HEK293 (cell line): ENCODE data around the gene BHMT.
A peak's percentile ranks its signal among the peaks of the same experiment; 100 is the strongest.

ENCODE experiments used
- CTCF ChIA-PET: fragments of 350-600 bp; formaldehyde crosslinking; extraction: SDS; loops from one replicate; lab custom pipeline; 2021; ENCODE audit warnings: antibody characterized with exemption; lab: Yijun Ruan, JAX
- POLR2A ChIA-PET: fragments of 300-600 bp; formaldehyde crosslinking; extraction: SDS; loops from one replicate; lab custom pipeline; 2020; ENCODE audit warnings: antibody characterized with exemption, inconsistent platforms; lab: Yijun Ruan, JAX
- H3K27ac ChIP-seq: fragments of 200-500 bp; sonication (Bioruptor generic); 2 replicates; pipeline ENCODE4 v1.5.1; 2014; ENCODE audit warnings: low read depth, low read length, control low read depth, inconsistent platforms; ENCODE audit errors: extremely low read depth
- H3K36me3 ChIP-seq, 2 experiments: fragments of 200-500 bp in 1 of 2; sonication (Bioruptor generic) in 1 of 2; 1 replicate in 1 of 2; 2 replicates in 1 of 2; pipeline ENCODE4 v1.5.1; 2014 to 2017; ENCODE audit warnings: inconsistent platforms in 2 of 2, low read length in 2 of 2; ENCODE audit not compliant: control insufficient read depth in 2 of 2, insufficient read depth in 1 of 2
- H3K4me1 ChIP-seq: fragments of 200-500 bp; sonication (Bioruptor generic); 2 replicates; pipeline ENCODE4 v1.5.1; 2014; ENCODE audit warnings: mild to moderate bottlenecking, low read length, inconsistent platforms; ENCODE audit not compliant: control insufficient read depth, insufficient read depth
- H3K4me3 ChIP-seq: 2 replicates; pipeline ENCODE4 v1.5.1; 2011; ENCODE audit warnings: low read depth, mild to moderate bottlenecking, control low read depth, low read length, moderate library complexity
- H3K9me3 ChIP-seq: fragments of 200-500 bp; sonication (Bioruptor generic); 2 replicates; pipeline ENCODE4 v1.5.1; 2014; ENCODE audit warnings: low read depth, low read length, inconsistent platforms; ENCODE audit not compliant: control insufficient read depth, insufficient read depth
- BCL11B ChIP-seq: fragments of 450-650 bp; formaldehyde crosslinking; IDR thresholded peaks from 2 replicates; pipeline ENCODE4 v1.5.1; 2016; ENCODE audit warnings: low read depth, missing biosample characterization, missing genetic modification characterization
- BCL6B ChIP-seq: fragments of 450-650 bp; formaldehyde crosslinking; IDR thresholded peaks from 2 replicates; pipeline ENCODE4 v1.5.1; 2017; ENCODE audit warnings: missing biosample characterization, missing genetic modification characterization
- SCRT1 ChIP-seq: fragments of 450-650 bp; formaldehyde crosslinking; IDR thresholded peaks from 2 replicates; pipeline ENCODE4 v1.5.1; 2016; ENCODE audit warnings: missing biosample characterization, missing genetic modification characterization, borderline replicate concordance
- ZBTB1 ChIP-seq: fragments of 450-650 bp; formaldehyde crosslinking; IDR thresholded peaks from 2 replicates; pipeline ENCODE4 v1.5.1; 2016; ENCODE audit warnings: missing biosample characterization, missing genetic modification characterization
- ZBTB17 ChIP-seq: fragments of 450-650 bp; formaldehyde crosslinking; IDR thresholded peaks from 2 replicates; pipeline ENCODE4 v1.5.1; 2016; ENCODE audit warnings: missing biosample characterization, missing genetic modification characterization
- ZBTB6 ChIP-seq: fragments of 450-650 bp; formaldehyde crosslinking; IDR thresholded peaks from 2 replicates; pipeline ENCODE4 v1.5.1; 2017; ENCODE audit warnings: missing biosample characterization, missing genetic modification characterization
- ZIC2 ChIP-seq: fragments of 450-650 bp; formaldehyde crosslinking; IDR thresholded peaks from 2 replicates; pipeline ENCODE4 v1.5.1; 2016; ENCODE audit warnings: missing biosample characterization, missing genetic modification characterization
- ZNF184 ChIP-seq: fragments of 450-650 bp; IDR thresholded peaks from 2 replicates; pipeline ENCODE4 v1.5.1; 2018; ENCODE audit warnings: missing biosample characterization, mild to moderate bottlenecking, missing genetic modification characterization
- ZNF292 ChIP-seq: fragments of 450-650 bp; formaldehyde crosslinking; IDR thresholded peaks from 2 replicates; pipeline ENCODE4 v1.5.1; 2016; ENCODE audit warnings: low read depth, missing biosample characterization, missing genetic modification characterization, borderline replicate concordance
- ZNF366 ChIP-seq: fragments of 450-650 bp; formaldehyde crosslinking; conservative IDR thresholded peaks from 2 replicates; pipeline ENCODE4 v1.5.1; 2016; ENCODE audit warnings: missing biosample characterization, missing genetic modification characterization
- ZNF394 ChIP-seq: fragments of 450-650 bp; formaldehyde crosslinking; IDR thresholded peaks from 2 replicates; pipeline ENCODE4 v1.5.1; 2016; ENCODE audit warnings: missing biosample characterization, missing genetic modification characterization, mild to moderate bottlenecking, moderate library complexity, borderline replicate concordance
- ZNF580 ChIP-seq: fragments of 450-650 bp; formaldehyde crosslinking; IDR thresholded peaks from 2 replicates; pipeline ENCODE4 v1.5.1; 2016; ENCODE audit warnings: missing biosample characterization, missing genetic modification characterization

BHMT gene

GRCh38 chr5:79107020-79107796, 4.4 kb upstream of the BHMT start (continued):
- peak; percentile 7; the same call in 1 of the 2 replicates for TF ChIP-seq BCL6B (tag by site-specific recombination)
- 0 out of 2 replicates have a peak, but pooled peaks have one; percentile 8 for TF ChIP-seq ZNF184 (tag by site-specific recombination)
- TF ChIP-seq ZBTB17 (tag by site-specific recombination) = 0 out of 2 replicates have a peak, but pooled peaks have one; percentile 15

GRCh38 chr5:79108086-79108485, 3.5 kb upstream of the BHMT start:
- ChIA-PET CTCF (interaction anchor here (1.1 kb wide), 1 partner anchor 148 kb away, joined by 3 read pairs; no protein-coding TSS in a partner anchor), POLR2A (no interaction called here)
- Histone ChIP-seq H3K4me3 (no peak overlapping the region), H3K9me3 (no peaks in the 10 kb centered on the region), H3K27ac (no peak overlapping the region), H3K36me3 (no peaks in the 10 kb centered on the region), H3K4me1 (peaks cover 10% of the 10 kb centered on the region; the same call in 1 of the 2 replicates)
- no peak for TF ChIP-seq ZNF366 (tag by site-specific recombination)
- TF ChIP-seq ZBTB1 = no peak
- no peak for TF ChIP-seq SCRT1 (tag by site-specific recombination)
- no peak for TF ChIP-seq ZIC2

GRCh38 chr5:79108792-79109191, 2.8 kb upstream of the BHMT start:
- ChIA-PET POLR2A (no interaction called here), CTCF (interaction anchor here (0.6 to 1.4 kb wide), 2 partner anchors 11 to 84 kb away, joined by 3 to 7 read pairs; no protein-coding TSS in a partner anchor)
- Histone ChIP-seq H3K27ac (no peak overlapping the region), H3K36me3 (no peaks in the 10 kb centered on the region), H3K4me3 (no peak overlapping the region), H3K4me1 (peaks cover 10% of the 10 kb centered on the region; the same call in 1 of the 2 replicates), H3K9me3 (no peaks in the 10 kb centered on the region)
- TF ChIP-seq BCL11B (tag by site-specific recombination) (no peak), ZNF292 (tag by site-specific recombination) (no peak)

GRCh38 chr5:79109527-79110492, 1.8 kb upstream of the BHMT start:
- TF ChIP-seq ZNF580 (tag by site-specific recombination) (0 out of 2 replicates have a peak, but pooled peaks have one; percentile 52), ZNF394 (tag by site-specific recombination) (no peak), ZBTB6 (tag by site-specific recombination) (no peak)
- no peaks in the 10 kb centered on the region for H3K9me3 ChIP-seq
- no peaks in the 10 kb centered on the region for H3K36me3 ChIP-seq
- H3K4me1 ChIP-seq = peaks cover 10% of the 10 kb centered on the region; the same call in 1 of the 2 replicates
- ChIA-PET CTCF (interaction anchor here (0.6 to 1.4 kb wide), 2 partner anchors 10 to 85 kb away, joined by 3 to 7 read pairs; no protein-coding TSS in a partner anchor), POLR2A (no interaction called here)
- H3K27ac ChIP-seq = no peak overlapping the region
- H3K4me3 ChIP-seq = no peak overlapping the region
